ENCODE measurements around the gene APRT.

Gene APRT

DNA sequence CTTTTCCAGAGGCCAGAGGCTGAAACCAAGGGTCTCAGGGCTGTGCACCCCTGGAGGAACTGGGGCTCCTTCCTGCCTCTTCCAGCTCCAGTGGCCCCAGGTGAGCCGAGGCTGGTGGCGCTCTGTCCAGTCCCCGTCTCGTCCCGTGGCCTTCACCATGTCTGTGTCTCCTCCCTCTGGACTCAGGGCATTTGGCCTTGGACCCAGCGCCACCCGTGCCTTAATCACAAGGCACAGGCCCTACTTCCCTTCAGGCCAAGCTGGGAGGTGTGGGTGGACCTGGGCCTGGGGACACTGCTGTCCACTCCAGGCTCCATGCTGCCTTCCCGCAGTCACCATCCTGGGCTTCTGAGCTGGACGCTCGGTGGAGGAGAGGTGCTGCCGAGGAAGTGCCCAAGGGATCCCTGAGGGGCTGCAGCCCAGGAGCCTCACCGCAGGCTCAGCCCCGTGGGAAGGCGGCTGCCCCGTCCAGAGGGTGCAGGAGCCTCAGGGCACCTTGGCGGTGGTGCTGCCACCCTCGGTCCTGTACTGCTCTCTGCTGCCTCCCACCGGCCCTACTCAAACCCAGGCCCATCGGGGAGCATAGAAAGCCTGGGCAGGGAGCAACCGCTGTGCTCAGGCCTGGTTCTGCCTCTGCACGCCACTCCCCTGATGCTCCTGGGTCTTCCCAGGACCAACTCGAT lies 9.6 kb upstream of the APRT start:
- DNase-seq, result no peak

DNA sequence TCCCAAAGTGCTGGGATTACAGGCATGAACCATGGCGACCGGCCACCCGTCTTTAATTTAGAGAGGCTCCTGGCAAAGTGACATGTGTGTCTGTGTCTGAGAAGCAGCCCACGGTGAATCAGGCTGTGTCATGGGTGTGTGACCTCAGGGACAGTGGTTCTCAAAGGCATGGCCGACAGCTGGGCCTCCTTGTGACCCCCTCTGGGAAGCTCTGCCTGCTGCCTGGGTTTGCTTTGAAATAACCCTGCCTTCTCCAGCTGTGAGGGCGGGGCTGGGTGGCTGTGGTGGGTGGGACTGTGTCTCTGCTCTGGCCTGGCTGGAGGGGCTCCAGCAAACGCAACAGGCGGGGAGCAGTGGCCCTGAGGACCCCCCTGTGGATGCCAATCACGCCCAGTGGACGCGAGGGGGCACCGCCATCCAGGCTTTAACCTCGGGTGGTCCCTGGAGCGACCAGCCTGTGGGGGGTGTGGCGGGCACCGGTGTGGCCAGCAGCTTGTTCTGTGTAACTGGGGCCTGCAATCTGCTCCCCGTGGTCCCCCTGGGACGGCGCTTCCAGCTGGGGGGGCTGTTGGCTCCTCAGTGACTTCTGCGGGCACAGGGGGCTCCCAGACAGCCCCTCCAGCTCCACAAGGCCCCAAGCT lies 8.8 kb upstream of the APRT start:
- no peak for DNase-seq

DNA sequence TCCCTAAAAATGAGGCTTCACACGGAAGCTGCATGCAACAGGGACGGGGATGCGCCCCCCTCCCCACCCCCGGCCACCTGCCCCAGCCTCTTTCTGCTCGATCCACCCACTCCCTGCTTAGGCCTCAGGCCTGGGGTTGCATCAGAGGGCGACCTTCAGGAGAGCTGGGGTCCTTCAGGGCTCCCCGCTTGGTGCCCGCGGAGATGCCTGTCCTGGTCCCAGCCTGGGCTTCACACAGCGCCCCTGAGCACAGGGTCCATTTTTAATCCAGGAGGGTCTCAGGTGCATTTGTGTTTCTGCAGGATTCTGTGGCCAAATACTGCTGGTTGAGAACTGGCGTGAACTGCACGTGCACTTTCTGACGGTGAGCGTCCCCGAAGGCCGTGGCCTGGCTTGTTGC lies 7.4 kb upstream of the APRT start:
- no peak for DNase-seq

DNA sequence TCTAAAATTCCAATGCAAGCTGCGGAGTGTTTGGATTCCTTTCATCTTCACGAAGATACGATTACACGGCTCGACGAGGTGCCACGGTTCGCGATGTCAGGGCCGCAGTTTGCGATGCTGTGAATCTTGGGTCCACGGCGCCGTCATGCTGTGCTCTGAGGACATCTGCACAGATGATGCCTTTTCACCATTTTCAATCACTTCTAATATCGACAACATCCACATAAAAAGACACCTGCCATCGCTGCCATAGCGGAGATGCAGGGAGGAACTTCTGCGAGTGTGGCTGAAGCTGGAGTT lies 6.8 kb upstream of the APRT start:
- no peak for DNase-seq

DNA sequence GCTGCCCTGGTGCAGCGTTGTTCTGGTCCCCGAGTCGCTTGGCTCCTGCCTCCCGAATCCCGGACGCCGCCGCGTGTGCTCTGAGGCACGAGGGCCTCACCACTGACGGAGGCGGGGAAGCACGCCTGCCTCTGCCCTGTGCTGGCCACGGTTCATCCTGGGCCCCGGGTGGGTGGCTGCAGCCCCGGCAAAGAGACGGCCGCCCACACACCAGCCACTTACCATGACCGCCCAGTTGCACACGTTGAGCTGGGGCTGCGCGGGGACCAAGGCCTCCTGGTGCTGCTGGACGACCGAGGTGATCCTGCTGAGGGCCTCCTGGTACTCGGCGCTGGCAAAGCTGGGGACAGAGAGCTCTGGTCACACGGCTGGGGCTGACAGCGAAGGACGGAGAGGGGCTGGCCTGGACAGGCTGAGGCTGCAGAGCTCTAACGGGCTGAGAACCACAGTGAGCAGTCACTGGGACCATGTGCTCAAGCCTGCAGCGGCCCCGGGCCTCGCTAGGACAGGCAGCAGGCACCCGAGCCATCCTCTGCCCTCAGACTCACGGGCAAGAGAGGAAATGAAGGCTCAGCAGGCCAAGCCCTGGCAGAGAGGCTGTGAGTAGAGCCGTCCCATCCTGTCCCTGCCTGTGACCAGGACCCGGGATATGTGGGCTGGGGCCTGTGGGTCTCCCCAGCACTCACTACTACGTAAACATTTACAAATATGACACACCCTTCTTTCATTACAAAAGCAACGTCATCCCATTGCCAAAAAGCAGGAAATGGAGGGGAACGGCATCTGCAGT lies 6.3 kb upstream of the APRT start:
- no peak for DNase-seq

DNA sequence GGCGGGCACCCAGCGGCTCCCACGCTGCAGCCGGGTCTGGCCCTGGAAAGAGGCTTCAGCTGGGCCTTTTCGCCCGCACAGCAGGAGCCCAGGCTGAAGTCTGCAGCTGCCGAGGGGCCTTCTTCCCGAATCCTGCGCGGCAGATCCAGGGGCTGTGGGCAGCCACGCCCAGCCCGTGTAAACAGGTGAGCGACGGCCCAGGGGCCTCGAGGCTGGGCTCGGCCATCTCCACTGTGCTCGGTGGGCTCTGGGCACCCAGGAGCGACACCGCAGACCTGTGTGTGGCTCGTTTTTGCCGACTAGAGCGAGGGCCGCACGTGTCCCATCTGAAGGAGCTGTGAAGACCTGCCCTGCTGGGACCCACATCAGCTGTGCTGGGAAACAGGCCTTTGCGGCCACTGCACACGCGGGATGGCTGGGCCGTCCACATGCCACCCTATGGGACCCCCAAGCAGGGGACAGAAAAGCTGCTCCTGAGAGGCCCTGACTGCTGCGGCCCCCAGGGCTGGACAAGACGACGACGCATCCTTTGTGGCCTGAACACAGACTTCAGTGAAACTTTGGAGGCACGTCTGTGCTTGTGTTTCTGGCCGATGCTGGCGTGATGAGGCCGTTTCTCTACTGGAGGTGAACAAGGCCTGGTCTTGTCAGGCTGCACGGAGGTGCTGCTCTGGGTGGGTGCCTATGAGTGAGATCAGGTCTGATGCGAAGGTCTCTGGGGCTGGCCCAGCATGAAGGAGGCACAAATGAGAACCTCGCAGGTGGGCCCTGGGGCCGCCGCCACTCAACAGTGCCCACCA lies 5.2 kb upstream of the APRT start:
- no peak for DNase-seq

DNA sequence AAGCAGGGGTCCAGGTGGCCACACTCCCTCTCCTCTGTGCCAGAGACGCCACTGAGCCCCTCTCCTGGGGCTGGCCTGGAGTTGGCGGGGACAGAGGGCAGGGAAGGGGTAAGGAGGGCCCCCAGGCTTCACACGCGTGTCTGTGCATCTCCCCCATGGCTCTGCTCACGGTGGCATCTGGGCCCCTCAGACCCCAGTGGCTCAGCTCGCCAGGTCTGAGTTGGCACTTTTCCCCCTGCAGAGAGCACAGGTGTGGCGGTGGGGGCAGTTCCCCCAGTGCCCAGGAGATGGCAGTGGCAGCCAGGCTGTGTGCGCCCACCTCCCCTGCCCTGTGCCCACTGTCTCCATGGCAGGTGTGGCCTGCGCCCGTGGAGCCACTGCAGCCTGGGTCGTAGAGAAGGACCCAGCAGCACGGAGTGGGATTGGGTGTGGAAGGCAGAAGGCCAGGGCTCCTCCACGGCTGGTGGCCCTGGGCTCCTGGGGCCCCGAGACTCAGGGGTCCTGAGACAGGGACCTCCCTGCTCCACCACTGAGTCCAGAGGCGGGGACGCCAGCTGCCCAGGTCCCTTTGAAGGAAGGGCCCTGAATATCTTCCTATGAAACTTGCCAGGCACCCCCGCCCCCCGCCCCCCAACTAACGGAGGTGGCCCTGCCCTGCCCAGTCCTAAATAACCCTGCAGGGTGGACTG lies 4.3 kb upstream of the APRT start:
- DNase-seq, result peak; percentile 46 to 58

DNA sequence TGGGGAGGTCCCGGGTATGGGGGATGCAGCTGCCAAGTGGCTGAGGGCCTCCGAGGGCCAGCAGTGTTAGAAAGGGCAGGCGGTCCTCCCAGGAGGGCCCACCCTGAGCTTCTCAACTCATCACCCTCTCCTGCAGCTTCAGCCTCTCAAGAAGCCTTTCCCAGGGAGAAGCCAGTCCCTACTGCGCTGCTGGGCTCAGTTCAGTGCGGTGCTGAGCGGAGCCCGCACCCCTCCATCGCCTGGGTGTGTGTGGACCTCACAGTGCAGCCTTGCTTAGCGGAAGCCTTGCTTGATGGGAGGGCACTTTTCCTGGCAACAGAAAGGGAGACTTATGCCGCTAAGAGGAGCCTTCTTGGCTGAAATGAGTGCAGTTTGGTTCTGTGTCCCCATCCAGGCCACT lies 3.5 kb upstream of the APRT start:
- no peak for DNase-seq

DNA sequence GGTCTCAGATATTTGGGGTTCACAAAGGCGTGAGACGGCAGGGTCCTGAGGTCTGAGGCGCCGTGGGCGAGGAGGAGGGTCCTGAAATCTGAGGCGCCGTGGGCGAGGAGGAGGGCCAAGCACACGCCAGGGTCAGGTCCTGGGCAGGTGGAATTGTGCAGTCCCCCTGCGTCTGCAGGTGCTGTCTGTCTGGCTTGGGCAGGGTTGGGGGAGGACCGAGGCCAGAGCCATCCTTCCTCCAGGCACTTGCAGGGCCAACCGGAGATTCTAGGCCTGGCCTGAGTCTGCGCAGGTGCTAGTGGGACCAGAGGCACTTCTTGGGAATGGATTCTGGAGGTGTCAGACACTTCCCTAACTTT lies 2.4 kb upstream of the APRT start:
- no peak for DNase-seq

DNA sequence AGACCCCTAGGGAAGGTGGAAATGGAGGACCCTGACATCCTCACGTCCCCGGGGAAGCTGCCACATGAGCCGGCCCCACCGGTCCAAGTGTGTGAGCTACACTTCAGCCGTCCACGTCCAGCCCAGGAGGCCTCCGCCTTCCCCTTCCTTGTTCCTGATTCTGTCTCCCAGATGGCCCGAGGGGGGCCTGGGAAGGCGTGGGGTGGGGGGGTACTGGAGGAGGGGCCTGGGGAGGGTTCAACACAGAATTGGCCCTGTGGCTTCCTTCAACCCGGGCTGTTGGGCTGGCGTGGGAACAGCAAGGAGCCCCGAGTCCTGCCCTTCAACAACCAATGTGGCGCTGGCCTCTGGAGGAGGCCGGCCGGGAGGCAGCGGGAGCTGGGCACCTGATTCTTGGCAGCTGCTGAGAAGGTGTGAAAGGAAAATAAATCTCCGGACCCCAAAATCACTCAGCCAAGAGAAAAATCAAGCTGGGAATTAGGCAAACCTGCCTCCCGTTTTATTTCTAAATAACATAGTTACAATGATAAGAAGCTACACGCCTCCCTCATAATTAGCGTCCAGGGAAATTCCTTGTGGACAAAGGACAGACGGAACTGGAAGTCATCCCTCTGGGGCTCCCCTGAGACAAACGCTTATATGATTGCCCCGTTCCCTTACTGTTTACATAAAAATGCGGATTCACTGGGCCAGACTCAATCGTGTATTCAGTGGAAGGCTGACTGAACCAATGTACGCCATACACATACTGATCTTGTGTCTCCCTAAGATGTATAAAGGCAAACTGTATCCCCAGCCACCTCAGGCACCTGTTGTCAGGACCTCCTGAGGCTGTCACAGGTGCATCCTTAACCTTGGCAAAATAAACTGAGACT lies 1.8 kb upstream of the APRT start:
- no peak for DNase-seq

DNA sequence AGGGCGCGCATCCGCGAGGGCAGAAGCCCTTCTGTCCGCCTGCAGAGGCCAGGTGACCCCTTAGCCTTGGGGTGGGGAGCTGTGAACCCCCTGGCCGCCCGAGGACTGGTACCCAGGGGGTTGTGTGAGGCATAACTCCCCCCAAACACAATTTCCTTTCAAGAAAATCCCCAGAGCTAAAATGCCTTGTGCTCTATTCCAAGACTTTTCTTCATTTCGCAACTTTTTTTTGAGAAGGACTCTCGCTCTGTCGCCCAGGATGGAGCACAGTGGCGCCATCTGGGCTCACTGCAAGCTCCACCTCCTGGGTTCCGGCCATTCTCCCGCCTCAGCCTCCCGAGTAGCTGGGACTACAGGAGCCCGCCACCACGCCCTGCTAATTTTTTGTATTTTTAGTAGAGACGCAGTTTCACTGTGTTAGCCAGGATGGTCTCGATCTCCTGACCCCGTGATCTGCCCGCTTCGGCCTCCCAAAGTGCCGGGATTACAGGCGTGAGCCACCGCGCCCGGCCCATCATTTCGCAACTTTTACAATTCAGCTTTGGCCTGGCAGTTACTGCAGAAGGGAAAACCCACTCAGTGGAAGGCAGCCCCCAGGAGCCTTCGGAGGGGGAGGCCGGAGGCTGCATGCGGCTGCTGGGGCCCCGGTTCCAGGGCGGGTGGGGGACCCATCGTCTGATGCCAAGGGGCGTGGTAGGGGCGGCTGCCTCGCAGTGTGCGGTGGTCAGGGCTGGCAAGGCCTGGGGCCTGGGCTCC lies 963 bp upstream of the APRT start:
- no peak for DNase-seq

DNA sequence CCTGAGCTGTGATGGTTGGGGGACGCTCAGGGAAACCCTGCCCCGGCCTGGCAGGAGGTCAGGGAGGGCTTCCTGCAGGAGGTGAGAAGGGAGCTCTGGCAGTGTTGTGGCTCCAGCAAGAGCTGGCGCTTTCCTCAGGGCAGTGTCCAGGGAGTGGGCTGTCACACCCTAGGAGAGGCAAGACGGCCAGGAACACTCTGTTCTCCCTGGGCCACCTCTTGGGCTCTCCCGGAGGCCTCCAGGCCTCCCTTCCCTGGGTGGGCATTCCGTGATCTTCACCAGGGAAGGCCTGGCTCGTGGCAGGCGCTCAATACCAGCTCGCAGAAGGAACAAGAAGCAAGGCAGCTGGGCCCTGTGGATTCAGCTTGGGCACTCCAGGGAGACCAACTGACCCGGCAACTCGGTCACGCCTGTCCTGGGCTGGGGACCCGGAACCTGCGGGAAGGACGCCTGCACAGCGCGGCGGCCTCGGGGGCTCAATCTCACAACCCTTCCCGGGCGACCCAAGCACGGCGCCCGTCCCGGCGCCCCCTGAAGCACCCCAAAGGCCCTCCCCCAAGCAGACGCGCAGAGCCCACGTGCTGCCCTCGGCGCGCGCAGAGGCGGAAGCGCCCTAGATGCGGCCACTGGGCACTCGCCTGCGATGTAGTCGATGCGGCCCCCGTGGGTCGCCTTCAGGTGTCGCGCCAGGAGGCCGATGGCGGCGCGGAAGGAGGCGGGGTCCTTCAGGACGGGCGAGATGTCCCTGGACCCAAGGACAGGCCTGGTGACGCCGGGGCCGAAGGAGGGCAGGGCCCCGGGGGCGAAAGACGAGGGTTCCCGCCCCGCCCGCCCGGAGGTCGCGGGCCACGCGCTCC lies 588 bp downstream of the APRT start:
- DNase-seq, result peak; percentile 62 to 68

DNA sequence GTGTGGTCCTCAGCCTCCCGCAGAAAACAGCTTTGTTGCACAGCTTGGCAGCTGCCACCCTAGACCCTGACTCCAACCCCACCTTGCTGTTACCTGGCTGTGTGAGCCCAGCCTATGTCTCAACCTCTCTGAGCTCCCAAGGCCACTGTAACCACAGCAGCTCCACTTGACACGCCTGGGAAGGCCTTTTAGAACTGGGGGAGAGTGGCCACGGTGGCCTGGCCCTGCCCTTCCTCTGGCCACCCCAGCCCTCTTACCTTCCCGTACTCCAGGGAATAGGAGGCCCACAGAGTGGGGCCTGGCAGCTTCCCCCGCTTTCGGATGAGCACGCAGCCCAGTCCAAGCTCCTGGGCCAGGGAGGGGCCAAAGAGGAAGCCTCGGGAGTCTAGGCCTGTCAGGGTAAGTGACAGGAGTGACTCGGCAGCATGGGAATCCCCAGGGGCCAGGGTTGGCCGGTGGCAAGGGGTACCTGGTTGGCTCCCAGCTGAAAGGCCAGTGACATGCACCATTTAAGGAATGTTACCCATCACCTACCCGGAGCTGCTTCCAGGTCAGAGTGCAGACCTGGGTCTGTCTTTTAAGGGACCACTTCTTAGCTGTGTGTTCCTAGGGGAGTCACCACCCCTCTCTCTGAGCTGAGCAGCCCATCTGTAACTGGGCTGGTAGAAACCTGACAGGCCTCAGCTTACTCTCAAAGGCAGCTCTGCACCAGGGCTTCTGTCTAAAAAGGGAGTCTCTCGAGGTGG lies 1.4 kb downstream of the APRT start:
- peak in 1 of 2 donors; percentile 19 for DNase-seq

DNA sequence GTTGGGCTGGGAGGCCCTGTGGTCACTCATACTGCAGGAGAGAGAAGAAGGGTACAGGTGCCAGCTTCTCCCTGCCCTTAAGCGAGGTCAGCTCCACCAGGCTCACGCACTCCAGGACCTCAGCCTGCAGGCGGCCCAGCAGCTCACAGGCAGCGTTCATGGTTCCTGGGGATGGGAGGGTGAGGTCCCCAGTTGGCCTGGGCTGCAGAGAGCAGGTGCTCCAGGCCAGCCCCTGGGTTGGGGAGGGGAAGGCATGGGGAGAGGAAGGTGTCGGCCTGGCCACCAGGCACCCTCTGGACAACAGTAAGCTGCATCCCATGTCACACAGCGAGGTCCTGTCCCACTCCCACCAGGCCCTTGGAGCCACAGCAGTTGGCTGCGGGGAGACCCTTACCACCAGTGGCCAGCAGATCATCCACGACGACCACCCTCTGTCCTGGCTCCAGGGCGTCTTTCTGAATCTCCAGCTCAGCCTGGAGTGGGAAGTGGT lies 2.0 kb downstream of the APRT start:
- DNase-seq, result no peak

DNA sequence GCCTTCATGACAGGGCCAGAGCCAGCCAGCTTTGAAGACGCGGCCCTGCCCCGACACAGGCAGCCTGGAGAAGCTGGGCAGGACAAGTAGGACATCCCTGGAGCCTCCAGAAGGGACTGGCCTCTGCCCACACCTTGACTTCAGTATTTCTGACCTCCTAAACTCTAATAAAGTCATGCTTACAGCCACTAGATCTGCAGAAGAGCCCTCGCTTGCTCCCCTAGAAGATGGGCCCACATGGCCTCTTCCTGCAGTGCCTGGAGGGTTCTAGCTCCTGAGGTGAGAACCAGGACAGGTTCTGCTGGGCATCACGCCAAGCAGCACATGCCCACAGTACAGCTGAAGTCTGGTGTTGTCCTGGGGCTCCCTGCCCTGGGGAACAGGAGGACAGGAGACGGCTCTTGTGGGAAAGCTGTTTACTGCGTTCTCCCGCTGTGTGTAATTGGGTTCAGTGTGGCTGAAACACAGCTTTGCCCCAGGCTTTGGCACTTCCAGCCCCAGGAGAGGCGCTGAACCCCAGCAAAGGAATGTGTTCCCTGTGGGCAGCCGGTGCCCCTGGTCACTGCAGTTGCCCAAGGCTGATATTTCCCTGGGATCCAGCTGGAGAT lies 2.6 kb downstream of the APRT start:
- no peak for DNase-seq

DNA sequence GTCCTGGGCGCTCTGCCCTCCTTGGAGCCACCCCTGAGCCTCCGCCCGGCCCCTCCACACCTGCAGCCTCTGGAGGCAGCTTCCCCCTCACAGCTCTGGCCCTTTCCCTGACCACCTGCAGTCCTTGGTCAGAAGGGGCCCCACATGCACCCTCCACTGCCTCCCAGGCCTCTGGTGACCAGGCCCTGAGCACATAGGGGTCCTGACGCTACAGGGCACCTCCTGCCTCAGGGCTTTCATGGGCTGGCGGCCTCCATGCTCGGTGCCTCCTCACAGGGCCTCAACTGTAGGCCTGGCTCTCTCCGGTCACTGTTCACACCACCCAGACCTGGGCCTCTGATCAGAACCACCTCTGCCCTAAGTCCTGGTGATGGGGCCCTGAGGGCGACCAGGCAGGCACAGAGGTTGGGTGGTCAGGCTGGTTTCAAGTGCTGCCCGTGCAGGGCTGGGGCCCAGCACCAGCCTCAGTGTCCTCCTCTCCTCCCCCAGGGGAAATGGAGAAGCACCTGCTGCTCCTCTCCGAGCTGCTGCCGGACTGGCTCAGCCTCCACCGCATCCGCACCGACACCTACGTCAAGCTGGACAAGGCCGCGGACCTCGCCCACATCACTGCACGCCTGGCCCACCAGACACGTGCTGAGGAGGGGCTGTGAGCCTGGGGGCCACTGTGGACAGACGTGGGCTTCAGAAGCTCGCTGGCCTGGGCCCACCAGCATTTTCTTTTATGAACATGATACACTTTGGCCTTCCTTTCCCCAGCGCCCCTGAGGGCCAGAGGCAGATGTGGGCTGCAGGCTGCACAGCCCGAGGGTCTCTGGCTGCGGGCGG lies 3.9 kb downstream of the APRT start:
- DNase-seq, result no peak

DNA sequence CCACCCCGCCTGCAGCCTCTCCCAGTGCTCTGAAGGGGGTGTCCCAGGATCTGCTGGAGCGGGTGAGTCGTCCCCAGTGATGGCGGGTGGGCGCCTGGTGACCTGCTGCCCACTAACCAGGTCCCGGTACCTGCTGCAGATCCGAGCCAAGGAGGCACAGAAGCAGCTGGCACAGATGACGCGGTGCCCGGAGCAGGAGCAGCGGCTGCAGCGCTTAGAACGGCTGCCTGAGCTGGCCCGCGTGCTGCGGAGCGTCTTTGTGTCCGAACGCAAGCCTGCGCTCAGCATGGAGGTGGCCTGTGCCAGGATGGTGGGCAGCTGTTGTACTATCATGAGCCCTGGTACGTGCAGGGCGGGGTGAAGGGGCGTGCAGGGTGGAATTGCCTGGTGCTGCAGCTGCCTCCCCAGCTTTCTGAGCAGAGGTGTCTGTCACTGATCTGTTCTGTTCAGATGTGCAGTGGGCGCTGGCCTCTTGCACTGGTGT lies 4.5 kb downstream of the APRT start:
- no peak for DNase-seq
